GM19468 (cell line): ENCODE results near the gene TBC1D3B.
A peak's percentile ranks its signal among the peaks of the same experiment; 100 is the strongest.
"Not testable (repeated sequence)": the region's sequence is repeated elsewhere in the genome, so short reads cannot be mapped to it uniquely, and the experiment has no call there.

ENCODE experiments used
- ATAC-seq: cut with Tn5 transposase; IDR thresholded peaks from one replicate; pipeline ENCODE4 v1.9.1; 2021; ENCODE audit warnings: mild to moderate bottlenecking, moderate library complexity, moderate number of reproducible peaks; ENCODE audit not compliant: unreplicated experiment; ENCODE audit errors: extremely low read depth

TBC1D3B gene

GRCh38 chr17:36183001-36183971, 6.8 kb upstream of the TBC1D3B start:
- no peak for ATAC-seq

GRCh38 chr17:36182176-36183000, 6.0 kb upstream of the TBC1D3B start:
- no peak for ATAC-seq

- ATAC-seq = not testable (repeated sequence)
Measured at GRCh38 chr17:36181446-36182175, 5.2 kb upstream of the TBC1D3B start.

GRCh38 chr17:36168836-36169235, 7.6 kb downstream of the TBC1D3B start:
- ATAC-seq = not testable (repeated sequence)

GRCh38 chr17:36153895-36154610, 22.4 kb downstream of the TBC1D3B start:
- no peak for ATAC-seq

- ATAC-seq = no peak
Measured at GRCh38 chr17:36152639-36153120, 23.8 kb downstream of the TBC1D3B start.

GRCh38 chr17:36151891-36152638, 24.4 kb downstream of the TBC1D3B start:
- ATAC-seq = no peak

GRCh38 chr17:36149296-36149820, 27.1 kb downstream of the TBC1D3B start:
- ATAC-seq = no peak

GRCh38 chr17:36148559-36149295, 27.7 kb downstream of the TBC1D3B start:
- ATAC-seq = peak; percentile 55

- no peak for ATAC-seq
Measured at GRCh38 chr17:36147601-36148000, 28.8 kb downstream of the TBC1D3B start.

GRCh38 chr17:36144981-36145729, 31.3 kb downstream of the TBC1D3B start:
- no peak for ATAC-seq

- ATAC-seq = no peak
Measured at GRCh38 chr17:36144014-36144413, 32.4 kb downstream of the TBC1D3B start.

- ATAC-seq = no peak
Measured at GRCh38 chr17:36142806-36143205, 33.6 kb downstream of the TBC1D3B start.

GRCh38 chr17:36142235-36142634, 34.2 kb downstream of the TBC1D3B start:
- ATAC-seq = no peak

- no peak for ATAC-seq
Measured at GRCh38 chr17:36136439-36136838, 40.0 kb downstream of the TBC1D3B start.

GRCh38 chr17:36136036-36136435, 40.4 kb downstream of the TBC1D3B start:
- no peak for ATAC-seq

- no peak for ATAC-seq
Measured at GRCh38 chr17:36135465-36135864, 41.0 kb downstream of the TBC1D3B start.
